ENCODE measurements around the gene GPR141. TPM values are rescaled to one million over a fixed set of nuclear protein-coding genes. Genes with fewer than 3 reads are reported as not detected.

The GPR141 gene
- total and polyA plus RNA-seq, 9 of the 15 experiments (the other 6 are each of a cell fraction or from before 2014, with no cell fraction given), result not detected

DNA sequence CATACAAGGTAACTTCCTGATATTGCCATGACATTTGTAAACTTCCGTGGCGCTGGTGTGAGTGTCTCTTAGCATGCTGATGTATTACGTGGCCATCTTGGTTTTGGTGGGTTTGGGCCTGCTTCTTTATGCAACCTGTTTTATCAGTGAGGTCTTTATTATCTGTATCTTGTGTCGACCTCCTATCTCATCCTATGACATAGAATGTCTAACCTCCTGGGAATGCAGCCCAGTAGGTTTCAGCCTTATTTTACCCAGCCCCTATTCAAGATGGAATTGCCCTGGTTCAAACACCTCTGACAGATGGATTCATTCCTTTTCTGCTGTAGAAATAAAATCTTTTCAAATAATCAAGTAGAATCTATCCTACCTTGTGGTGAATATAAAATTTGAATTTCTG, 23.0 kb upstream of the GPR141 start (continued):
- TF ChIP-seq, protein P1, sequence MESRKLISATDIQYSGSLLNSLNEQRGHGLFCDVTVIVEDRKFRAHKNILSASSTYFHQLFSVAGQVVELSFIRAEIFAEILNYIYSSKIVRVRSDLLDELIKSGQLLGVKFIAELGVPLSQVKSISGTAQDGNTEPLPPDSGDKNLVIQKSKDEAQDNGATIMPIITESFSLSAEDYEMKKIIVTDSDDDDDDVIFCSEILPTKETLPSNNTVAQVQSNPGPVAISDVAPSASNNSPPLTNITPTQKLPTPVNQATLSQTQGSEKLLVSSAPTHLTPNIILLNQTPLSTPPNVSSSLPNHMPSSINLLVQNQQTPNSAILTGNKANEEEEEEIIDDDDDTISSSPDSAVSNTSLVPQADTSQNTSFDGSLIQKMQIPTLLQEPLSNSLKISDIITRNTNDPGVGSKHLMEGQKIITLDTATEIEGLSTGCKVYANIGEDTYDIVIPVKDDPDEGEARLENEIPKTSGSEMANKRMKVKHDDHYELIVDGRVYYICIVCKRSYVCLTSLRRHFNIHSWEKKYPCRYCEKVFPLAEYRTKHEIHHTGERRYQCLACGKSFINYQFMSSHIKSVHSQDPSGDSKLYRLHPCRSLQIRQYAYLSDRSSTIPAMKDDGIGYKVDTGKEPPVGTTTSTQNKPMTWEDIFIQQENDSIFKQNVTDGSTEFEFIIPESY (CRISPR knock-in tag; IDR thresholded peaks at IDR 0.05), result no peak
- no peak for TF ChIP-seq RBFOX2 (IDR thresholded peaks at IDR 0.05; ENCODE audit: low read depth, low read length)
- TF ChIP-seq POLR2H (tag; IDR thresholded peaks at IDR 0.05; ENCODE audit: low read depth), result no peak
- TF ChIP-seq PKNOX1 (IDR thresholded peaks at IDR 0.05), result no peak
- no peak for TF ChIP-seq PML (IDR thresholded peaks at IDR 0.05; ENCODE audit: low read length)
- no peak for TF ChIP-seq SETDB1 (IDR thresholded peaks at IDR 0.05; ENCODE audit: low read length)
- TF ChIP-seq VEZF1 (CRISPR knock-in tag; IDR thresholded peaks at IDR 0.05), result no peak
- TF ChIP-seq SAP30 (IDR thresholded peaks at IDR 0.05; ENCODE audit: borderline replicate concordance, insufficient read depth, low read depth, low read length, poor library complexity, severe bottlenecking), result no peak
- no peak for TF ChIP-seq MCM7 (IDR thresholded peaks at IDR 0.05)
- TF ChIP-seq, protein P2, sequence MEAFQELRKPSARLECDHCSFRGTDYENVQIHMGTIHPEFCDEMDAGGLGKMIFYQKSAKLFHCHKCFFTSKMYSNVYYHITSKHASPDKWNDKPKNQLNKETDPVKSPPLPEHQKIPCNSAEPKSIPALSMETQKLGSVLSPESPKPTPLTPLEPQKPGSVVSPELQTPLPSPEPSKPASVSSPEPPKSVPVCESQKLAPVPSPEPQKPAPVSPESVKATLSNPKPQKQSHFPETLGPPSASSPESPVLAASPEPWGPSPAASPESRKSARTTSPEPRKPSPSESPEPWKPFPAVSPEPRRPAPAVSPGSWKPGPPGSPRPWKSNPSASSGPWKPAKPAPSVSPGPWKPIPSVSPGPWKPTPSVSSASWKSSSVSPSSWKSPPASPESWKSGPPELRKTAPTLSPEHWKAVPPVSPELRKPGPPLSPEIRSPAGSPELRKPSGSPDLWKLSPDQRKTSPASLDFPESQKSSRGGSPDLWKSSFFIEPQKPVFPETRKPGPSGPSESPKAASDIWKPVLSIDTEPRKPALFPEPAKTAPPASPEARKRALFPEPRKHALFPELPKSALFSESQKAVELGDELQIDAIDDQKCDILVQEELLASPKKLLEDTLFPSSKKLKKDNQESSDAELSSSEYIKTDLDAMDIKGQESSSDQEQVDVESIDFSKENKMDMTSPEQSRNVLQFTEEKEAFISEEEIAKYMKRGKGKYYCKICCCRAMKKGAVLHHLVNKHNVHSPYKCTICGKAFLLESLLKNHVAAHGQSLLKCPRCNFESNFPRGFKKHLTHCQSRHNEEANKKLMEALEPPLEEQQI (IDR thresholded peaks at IDR 0.05), result no peak
- no peak for TF ChIP-seq CREM (IDR thresholded peaks at IDR 0.05; ENCODE audit: low read depth)
- no peak for TF ChIP-seq NR4A1 (CRISPR knock-in tag; IDR thresholded peaks at IDR 0.05)
- peak; percentile 65 for TF ChIP-seq NR4A1 (tag; IDR thresholded peaks at IDR 0.05)
- no peak for TF ChIP-seq HSF4 (CRISPR knock-in tag; IDR thresholded peaks at IDR 0.05; ENCODE audit: borderline replicate concordance)
- TF ChIP-seq ZNF79 (CRISPR knock-in tag; IDR thresholded peaks at IDR 0.05; ENCODE audit: low read depth), result peak; percentile 51; the same call in 1 of the 2 replicates
- no peak for TF ChIP-seq ZFPM2 (CRISPR knock-in tag; IDR thresholded peaks at IDR 0.05)
- no peak; the same call in 1 of the 2 replicates for TF ChIP-seq ZNF239 (CRISPR knock-in tag; IDR thresholded peaks at IDR 0.05)
- no peak for TF ChIP-seq MTA2 (IDR thresholded peaks at IDR 0.05; ENCODE audit: low read depth)
- 0 out of 2 replicates have a peak, but pooled peaks have one; percentile 45 for TF ChIP-seq KLF6 (CRISPR knock-in tag; IDR thresholded peaks at IDR 0.05; ENCODE audit: borderline replicate concordance)
- no peak for TF ChIP-seq NFATC3 (IDR thresholded peaks at IDR 0.05)
- TF ChIP-seq ZSCAN29 (IDR thresholded peaks at IDR 0.05), result no peak
- TF ChIP-seq ETV6 (IDR thresholded peaks at IDR 0.05; ENCODE audit: borderline replicate concordance in 1 of 2, low read depth in 2 of 2, low read length in 1 of 2), result no peak
- TF ChIP-seq ETV6 (CRISPR knock-in tag; IDR thresholded peaks at IDR 0.05; ENCODE audit: borderline replicate concordance), result no peak
- TF ChIP-seq ZNF408 (CRISPR knock-in tag; IDR thresholded peaks at IDR 0.05; ENCODE audit: low read depth), result no peak
- TF ChIP-seq, protein P3, sequence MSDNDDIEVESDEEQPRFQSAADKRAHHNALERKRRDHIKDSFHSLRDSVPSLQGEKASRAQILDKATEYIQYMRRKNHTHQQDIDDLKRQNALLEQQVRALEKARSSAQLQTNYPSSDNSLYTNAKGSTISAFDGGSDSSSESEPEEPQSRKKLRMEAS (CRISPR knock-in tag; IDR thresholded peaks at IDR 0.05), result no peak

Measured in K562 (cell line).